ENCODE data around the gene TJP3.

DNA sequence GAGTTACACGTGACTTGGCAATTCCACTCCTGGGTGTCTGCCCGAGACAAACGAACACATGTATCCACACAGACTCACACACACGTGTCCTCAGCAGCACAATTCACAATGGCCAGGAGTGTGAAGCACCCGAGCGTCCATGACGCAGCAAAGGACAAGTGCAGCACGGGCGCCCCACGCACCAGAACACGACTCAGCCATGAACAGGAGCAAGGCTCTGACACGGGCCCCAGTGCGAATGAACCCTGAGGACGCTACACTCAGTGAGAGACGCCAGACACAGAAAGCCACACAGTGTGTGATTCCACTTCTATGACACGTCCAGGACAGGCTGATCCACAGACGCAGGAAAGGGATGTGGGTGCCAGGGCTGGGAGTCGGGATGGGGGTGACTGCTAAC lies 44.3 kb upstream of the TJP3 start:
- TF ChIP-seq SIN3A (IDR thresholded peaks at IDR 0.05; ENCODE audit: borderline replicate concordance, insufficient read depth, low read length) (no peak), REST (IDR thresholded peaks at IDR 0.05; ENCODE audit: insufficient read depth in 1 of 2, low read depth in 2 of 2, low read length in 2 of 2) (no peak), TAF1 (IDR thresholded peaks at IDR 0.05; ENCODE audit: borderline replicate concordance, insufficient read depth, low read length) (no peak), POLR2AphosphoS5 (IDR thresholded peaks at IDR 0.05; ENCODE audit: low read depth, low read length) (no peak)

Measured in PFSK-1 (cell line).